Fibroblast of pulmonary artery (primary cell): ENCODE results near the gene GCG.

Source experiments
- DNase-seq: peaks from one replicate; pipeline ENCODE4 v3.0.0-alpha.2; 2010; ENCODE audit warnings: low read depth
- H3K4me3 ChIP-seq: replicated peaks from 2 replicates; pipeline ENCODE4 v1.5.1; 2011; ENCODE audit warnings: low read depth, mild to moderate bottlenecking, control low read depth, low read length, moderate library complexity
- TF ChIP-seq, protein P1 (sequence below): IDR thresholded peaks from 2 replicates; pipeline ENCODE4 v1.5.1; 2011; ENCODE audit warnings: mild to moderate bottlenecking, control low read depth, low read length, inconsistent platforms; ENCODE audit errors: missing control alignments

Gene GCG

DNA sequence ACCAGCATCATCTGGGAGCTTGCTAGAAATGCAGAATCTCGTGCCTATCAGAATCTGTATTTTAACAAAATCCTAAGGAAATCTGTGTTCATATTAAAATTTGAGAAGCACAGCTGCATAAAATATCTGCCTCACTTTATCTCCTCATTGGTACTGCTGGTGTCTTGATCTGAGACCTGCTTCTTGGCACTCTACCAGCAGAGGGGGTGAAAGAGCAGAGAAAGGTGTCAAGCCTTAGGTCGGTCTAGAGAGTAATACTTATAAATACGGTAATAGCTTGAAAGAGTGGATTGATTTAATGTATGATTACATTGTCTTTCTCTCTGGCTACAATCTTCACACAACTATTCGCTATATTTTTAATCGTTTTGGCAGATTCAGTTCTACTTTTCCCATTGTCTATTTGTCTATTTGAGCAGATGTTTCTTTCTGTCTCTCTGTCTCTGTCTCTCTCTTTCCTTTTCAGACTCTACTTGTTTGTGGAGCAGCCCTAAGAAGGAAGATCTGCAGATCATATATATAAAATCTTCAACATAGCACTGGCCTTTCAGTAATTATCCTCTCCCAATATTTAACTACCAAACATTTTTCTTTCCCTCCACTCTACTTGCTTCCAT, 1.7 kb upstream of the GCG start:
- DNase-seq: peak; percentile 65
- TF ChIP-seq, protein P1, sequence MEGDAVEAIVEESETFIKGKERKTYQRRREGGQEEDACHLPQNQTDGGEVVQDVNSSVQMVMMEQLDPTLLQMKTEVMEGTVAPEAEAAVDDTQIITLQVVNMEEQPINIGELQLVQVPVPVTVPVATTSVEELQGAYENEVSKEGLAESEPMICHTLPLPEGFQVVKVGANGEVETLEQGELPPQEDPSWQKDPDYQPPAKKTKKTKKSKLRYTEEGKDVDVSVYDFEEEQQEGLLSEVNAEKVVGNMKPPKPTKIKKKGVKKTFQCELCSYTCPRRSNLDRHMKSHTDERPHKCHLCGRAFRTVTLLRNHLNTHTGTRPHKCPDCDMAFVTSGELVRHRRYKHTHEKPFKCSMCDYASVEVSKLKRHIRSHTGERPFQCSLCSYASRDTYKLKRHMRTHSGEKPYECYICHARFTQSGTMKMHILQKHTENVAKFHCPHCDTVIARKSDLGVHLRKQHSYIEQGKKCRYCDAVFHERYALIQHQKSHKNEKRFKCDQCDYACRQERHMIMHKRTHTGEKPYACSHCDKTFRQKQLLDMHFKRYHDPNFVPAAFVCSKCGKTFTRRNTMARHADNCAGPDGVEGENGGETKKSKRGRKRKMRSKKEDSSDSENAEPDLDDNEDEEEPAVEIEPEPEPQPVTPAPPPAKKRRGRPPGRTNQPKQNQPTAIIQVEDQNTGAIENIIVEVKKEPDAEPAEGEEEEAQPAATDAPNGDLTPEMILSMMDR: peak; percentile 68
- H3K4me3 ChIP-seq: no peak overlapping the region

DNA sequence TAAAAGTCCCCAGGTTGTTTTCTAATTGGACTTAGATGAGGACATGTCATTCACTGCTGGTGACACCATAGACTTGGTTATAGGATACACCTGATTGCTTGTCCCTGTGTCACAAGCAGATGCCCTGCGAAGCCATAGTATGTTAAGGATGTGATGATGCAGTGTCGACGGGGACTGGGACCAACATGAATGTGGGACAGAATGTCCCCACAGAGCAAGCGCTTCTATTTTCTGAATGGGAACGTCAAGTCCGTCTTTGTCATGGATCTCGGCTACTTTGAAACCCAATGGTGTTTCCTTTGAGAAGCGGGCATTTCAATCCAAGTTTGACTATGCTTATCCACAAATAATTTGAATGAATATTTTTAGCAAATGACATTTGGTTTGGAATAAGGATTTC, 2.1 kb downstream of the GCG start:
- no peak for DNase-seq
- TF ChIP-seq, protein P1: no peak
- no peak overlapping the region for H3K4me3 ChIP-seq

DNA sequence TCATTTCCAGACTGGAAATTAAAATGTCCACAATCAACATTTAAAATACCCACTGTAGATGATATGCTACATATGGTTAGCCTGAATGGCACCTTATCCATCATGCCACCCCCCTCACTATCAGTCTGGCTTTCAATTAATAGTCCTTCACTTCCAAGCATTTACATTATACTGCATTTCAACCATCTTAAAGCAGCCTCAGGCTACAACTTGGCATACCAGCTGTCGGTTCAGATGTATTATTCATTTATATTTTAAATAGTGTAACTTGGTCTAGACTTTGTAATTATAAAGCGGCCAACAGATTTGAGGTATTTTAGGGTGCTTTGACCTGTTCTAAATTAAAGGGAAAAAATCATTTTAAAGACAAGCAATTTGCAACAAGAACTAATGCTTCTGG, 2.6 kb downstream of the GCG start:
- H3K4me3 ChIP-seq: no peak overlapping the region
- DNase-seq: no peak
- TF ChIP-seq, protein P1: no peak

DNA sequence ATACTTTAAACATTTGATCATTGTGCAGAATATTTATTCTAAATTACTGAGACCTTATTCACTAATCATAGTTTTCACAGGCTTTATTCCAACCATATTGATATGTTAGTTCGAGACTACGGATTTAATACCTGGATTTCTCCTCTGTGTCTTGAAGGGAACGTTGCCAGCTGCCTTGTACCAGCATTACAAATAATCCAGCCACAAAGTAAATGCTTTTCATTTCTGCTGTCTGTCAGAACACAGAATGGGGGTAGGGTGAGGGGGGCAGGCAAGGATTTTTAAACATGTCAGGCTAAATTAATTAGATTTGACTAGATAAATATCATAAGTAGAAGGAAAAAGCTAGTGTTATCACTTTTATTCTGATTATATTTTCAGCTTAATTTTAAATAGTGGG, 3.1 kb downstream of the GCG start:
- TF ChIP-seq, protein P1: no peak
- no peak overlapping the region for H3K4me3 ChIP-seq
- no peak for DNase-seq

DNA sequence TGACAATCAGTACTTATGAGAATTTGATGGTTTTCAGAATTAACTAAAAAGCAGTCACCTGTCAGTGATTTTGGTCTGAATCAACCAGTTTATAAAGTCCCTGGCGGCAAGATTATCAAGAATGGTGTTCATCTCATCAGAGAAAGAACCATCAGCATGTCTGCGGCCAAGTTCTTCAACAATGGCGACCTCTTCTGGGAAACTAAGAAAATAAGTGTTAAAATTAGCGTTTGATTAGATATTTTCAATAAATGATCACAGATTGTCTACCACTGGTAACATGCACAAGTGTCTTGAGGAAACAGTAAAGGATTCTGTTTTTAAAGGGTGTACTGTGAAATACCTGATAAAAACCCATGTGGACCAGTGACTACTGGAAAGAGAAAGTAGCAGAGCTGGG, 8.1 kb downstream of the GCG start:
- TF ChIP-seq, protein P1: no peak
- H3K4me3 ChIP-seq: no peak overlapping the region
- DNase-seq: no peak

DNA sequence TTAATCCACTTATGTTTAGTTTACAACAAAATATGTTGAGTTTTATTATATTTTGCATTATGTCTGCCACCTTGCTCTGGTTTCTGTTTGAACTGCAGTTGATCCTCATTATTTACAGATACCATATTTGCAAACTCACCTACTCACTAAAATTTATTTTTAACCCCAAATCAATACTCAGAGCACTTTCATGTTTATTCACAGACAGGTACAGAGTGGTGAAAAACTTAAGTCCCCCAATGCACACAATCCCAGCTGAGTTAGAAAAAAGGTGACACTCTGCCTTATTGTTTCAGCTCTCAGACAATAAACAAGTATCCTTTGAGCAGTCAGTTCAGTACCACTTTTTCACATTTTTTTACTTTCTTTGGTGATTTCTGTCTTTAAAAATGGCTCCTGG, 13.7 kb downstream of the GCG start:
- H3K4me3 ChIP-seq: no peak overlapping the region
- TF ChIP-seq, protein P1: no peak
- no peak for DNase-seq

DNA sequence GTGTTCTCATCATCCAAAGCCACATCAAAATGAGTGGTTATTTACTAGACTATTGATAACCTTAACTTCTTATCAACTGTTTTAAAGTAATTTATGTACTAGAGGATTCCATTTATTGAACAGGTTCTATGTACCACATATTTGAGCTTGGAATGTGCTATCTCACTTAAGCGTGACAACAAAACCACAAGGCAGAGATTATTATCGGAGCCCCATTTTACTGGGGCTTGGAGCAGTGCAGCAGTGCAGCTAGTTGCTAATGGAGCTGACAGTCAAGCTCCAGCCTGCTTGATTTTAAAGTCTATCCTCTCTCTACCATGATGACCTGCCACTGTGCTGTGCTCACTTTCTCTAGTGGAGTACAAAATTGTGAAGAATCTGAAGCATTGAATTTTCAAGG, 24.6 kb downstream of the GCG start:
- no peak for DNase-seq
- TF ChIP-seq, protein P1: no peak

More for the DNA sequence above, 24.6 kb downstream of the GCG start:
- no peak overlapping the region for H3K4me3 ChIP-seq
